ENCODE results near the gene NR2E1. TPM values are rescaled to one million over a fixed set of nuclear protein-coding genes. Genes with fewer than 3 reads are reported as not detected.

NR2E1 gene
- total and polyA plus RNA-seq, 9 donors = 0.02 TPM; not detected in 8

- Histone ChIP-seq H3K36me3 (no peaks in the 10 kb centered on the region), H3K4me1 (ENCODE audit: insufficient read depth) (peaks cover 1% of the 10 kb centered on the region), H3K9me3 (no peaks in the 10 kb centered on the region), H3K27ac (no peak overlapping the region), H3K4me3 (no peak overlapping the region), H3K27me3 (no peaks in the 10 kb centered on the region)
- DNase-seq = no peak
- intact Hi-C loops (cut with DNase I) = no loop called here
- no peak for TF ChIP-seq CTCF (IDR thresholded peaks at IDR 0.05)
- no peak for TF ChIP-seq POLR2A (IDR thresholded peaks at IDR 0.05)
- 77 to 79% (median 78%) methylated on average over 18 to 19 of the region's 19 CpGs for WGBS, 3 donors
Observed at GRCh38 chr6:108198761-108199498, 33.1 kb downstream of the NR2E1 start.

GRCh38 chr6:108200186-108200585, 34.4 kb downstream of the NR2E1 start:
- Histone ChIP-seq H3K4me1 (ENCODE audit: insufficient read depth) (peaks cover 1% of the 10 kb centered on the region), H3K36me3 (no peaks in the 10 kb centered on the region), H3K9me3 (no peaks in the 10 kb centered on the region), H3K4me3 (no peak overlapping the region), H3K27ac (no peak overlapping the region), H3K27me3 (no peaks in the 10 kb centered on the region)
- WGBS, 3 donors = 89 to 95% (median 92%) methylated on average over 8 of the region's 8 CpGs
- intact Hi-C loops (cut with DNase I) = no loop called here
- no peak for DNase-seq
- TF ChIP-seq CTCF (IDR thresholded peaks at IDR 0.05) (no peak), POLR2A (IDR thresholded peaks at IDR 0.05) (no peak), EP300 (IDR thresholded peaks at IDR 0.05) (no peak)

GRCh38 chr6:108200631-108201030, 34.8 kb downstream of the NR2E1 start:
- no peak for DNase-seq
- Histone ChIP-seq H3K27ac (no peak overlapping the region), H3K4me1 (ENCODE audit: insufficient read depth) (peaks cover 1% of the 10 kb centered on the region), H3K9me3 (no peaks in the 10 kb centered on the region), H3K4me3 (no peak overlapping the region), H3K27me3 (no peaks in the 10 kb centered on the region), H3K36me3 (no peaks in the 10 kb centered on the region)
- intact Hi-C loops (cut with DNase I) = no loop called here
- WGBS, 3 donors = 61 to 69% (median 65%) methylated on average over 7 of the region's 7 CpGs
- TF ChIP-seq EP300 (IDR thresholded peaks at IDR 0.05) (no peak), POLR2A (IDR thresholded peaks at IDR 0.05) (no peak), CTCF (IDR thresholded peaks at IDR 0.05) (no peak)

GRCh38 chr6:108203189-108204112, 37.6 kb downstream of the NR2E1 start:
- intact Hi-C loops (cut with DNase I) = no loop called here
- H3K27me3 ChIP-seq = no peaks in the 10 kb centered on the region
- no peak for TF ChIP-seq POLR2A (IDR thresholded peaks at IDR 0.05)
- no peak for TF ChIP-seq CTCF (IDR thresholded peaks at IDR 0.05)
- no peak for TF ChIP-seq EP300 (IDR thresholded peaks at IDR 0.05)
- no peak overlapping the region for H3K4me3 ChIP-seq
- H3K9me3 ChIP-seq = no peaks in the 10 kb centered on the region
- peaks cover 1% of the 10 kb centered on the region for H3K4me1 ChIP-seq (ENCODE audit: insufficient read depth)
- DNase-seq = no peak
- no peaks in the 10 kb centered on the region for H3K36me3 ChIP-seq
- 48 to 61% (median 51%) methylated on average over 14 of the region's 14 CpGs for WGBS, 3 donors
- no peak overlapping the region for H3K27ac ChIP-seq
